Measurements from ENCODE around the gene DSCAM.

The DSCAM gene

GRCh38 chr21:40179166-40179565 lies 667.8 kb downstream of the DSCAM start:
- DNase-seq (ENCODE audit: low read depth, low spot score) = no peak

DNA sequence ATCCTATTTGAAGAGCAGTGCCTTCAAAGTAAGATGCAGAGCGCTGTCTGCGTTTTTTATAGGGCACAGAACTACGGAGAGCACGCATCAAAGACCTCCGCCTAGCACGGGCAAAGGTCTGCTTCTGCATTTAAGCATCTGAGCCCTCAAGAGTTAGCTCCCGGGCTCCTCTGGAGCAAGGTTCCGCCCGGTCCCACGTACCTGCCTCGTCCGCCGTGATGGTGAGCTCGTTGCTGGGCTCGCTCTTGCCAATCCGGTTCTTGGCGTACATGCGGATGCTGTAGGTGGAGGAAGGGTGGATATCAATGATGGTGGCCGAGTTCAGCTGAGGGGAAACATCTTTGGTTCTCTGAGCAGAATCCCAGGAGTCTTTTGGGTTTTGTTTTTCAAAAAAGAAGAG lies 668.2 kb downstream of the DSCAM start:
- DNase-seq (ENCODE audit: low read depth, low spot score) = no peak

GRCh38 chr21:40177979-40178378 lies 669.0 kb downstream of the DSCAM start:
- DNase-seq (ENCODE audit: low read depth, low spot score) = no peak

DNA sequence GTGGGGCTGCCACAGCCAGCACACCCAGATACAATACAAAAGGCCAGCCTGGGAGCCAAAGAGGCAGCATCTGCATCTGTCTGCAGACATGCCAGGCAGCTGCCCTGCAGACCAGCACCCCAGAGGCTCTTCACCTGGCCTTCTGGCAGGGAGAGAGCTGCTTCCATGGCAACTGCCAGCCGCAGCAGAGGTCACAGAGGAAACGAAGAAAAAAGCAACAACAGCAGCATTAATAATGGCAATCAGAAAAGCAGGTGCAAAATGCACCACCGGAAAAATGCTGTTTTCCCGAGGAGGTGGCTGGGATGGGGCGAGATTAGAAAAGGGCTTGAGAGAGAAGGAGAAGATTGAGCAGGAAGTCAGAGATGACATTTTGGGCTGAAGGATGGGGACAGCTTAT lies 670.2 kb downstream of the DSCAM start:
- DNase-seq (ENCODE audit: low read depth, low spot score) = no peak

GRCh38 chr21:40173816-40174215 lies 673.1 kb downstream of the DSCAM start:
- DNase-seq (ENCODE audit: low read depth, low spot score) = no peak

GRCh38 chr21:40169971-40170370 lies 677.0 kb downstream of the DSCAM start:
- DNase-seq (ENCODE audit: low read depth, low spot score) = no peak

- DNase-seq (ENCODE audit: low read depth, low spot score) = no peak
Measured at GRCh38 chr21:40166291-40166843, 680.6 kb downstream of the DSCAM start.

DNA sequence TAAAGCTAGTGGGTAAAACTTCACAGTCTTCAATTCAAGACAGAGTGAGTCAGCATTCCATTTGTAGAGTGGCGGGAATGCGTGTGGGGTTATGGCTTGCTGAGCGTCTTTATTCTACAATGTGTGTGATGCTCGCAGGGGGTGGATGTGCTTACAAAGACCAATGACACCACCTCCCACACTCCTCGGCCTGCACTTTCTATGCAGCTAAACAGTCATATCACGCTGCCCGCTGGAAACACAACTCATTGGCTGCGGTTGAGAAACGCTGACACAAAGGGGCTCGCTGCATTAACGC lies 681.2 kb downstream of the DSCAM start:
- DNase-seq (ENCODE audit: low read depth, low spot score) = no peak

DNA sequence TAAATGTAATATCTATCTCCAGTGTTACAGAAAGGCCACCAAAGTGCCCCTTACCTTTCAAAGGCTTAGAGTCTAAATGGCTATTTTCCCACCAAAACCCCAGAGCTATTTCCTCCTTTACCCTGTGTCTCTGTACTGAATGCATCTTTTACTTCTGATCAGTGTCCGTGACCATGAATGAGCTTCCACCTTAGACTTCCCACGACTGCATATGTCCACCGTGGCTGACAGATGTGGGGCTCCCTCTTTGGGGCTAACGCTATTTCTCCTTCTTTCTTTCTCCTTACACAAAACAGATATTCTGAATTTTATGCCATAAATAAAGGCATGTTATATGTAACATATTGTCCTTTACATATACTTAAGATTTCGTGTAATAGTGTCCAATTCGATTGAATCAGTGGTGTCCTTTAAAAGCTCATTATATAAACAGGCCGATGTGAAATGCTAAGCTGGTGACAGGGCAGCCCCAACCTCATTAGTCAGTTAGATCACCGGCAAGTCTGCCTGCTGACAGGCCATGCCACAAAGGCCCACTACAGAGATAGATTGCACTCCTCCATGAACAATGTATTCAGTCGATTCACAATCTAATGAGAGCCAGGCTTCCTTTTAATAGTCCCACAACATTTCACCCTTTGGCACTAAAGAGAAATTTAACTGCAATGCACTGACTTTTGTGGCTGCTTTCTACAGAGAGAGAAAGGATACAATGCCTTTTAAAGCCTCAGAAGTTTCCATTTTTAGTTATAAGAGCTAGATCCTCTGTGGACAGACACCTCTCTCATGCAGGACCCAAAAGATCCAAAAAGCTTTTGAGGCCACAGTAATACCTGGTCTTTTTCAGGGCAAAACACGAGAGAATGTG lies 681.8 kb downstream of the DSCAM start:
- no peak for DNase-seq (ENCODE audit: low read depth, low spot score)

DNA sequence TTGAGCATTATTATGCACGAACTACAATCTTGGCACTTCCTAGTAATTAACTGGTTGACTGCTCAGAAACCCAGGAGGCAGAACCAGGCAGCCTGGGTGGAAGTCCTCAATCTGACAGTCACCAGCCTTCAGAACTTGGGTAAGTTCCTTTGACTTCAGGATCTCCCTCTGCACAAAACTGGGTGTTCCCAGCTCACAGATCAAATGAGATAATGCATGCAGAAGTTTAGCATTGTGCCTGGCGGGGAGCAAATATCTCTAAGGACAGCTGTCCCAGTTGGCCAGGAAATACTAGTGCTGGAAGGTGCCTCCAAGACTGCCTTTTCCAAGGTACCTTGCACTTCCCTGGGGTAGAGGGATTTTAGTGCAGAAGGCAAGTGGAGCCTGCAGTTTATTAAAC lies 684.9 kb downstream of the DSCAM start:
- no peak for DNase-seq (ENCODE audit: low read depth, low spot score)

- DNase-seq (ENCODE audit: low read depth, low spot score) = no peak
Measured at GRCh38 chr21:40160911-40161310, 686.0 kb downstream of the DSCAM start.

GRCh38 chr21:40158366-40158765 lies 688.6 kb downstream of the DSCAM start:
- no peak for DNase-seq (ENCODE audit: low read depth, low spot score)

DNA sequence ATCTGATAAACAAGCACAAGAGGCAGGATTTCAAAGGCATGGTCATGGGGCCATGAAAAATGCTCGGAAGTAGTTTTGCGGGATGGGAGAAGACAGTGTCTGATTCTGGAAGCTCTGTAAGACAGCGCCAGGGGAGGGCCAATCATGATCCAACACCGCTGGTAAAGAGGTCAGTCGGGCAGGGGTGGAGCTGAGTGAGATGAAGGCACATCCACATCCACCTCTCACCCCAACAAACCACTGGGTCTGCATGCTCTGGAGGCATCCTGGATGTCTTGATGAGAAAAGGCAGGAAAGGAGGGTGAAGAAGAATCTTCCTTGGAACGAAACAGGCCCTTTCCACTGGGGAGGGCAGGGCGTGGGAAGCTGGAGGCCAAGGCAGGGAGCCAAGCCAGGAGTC lies 691.4 kb downstream of the DSCAM start:
- no peak for DNase-seq (ENCODE audit: low read depth, low spot score)

DNA sequence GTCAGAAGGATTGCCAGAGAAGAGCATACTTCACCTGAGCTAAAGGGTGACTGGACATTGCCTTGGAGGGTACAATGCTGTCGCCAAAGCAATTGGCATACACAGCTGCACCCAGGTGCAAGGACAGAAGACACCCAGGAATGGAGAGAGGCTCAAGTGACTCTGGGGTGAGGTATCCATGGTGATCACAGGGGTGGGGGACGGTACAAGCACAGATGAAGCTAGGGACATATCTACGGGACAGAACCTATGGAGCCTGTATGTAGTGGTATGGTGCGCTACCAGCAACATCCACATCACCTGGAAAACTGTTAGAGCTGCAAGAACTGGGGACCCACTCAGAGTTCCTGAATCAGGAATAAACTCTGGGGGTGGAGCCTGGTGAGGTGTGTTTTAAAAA lies 693.6 kb downstream of the DSCAM start:
- no peak for DNase-seq (ENCODE audit: low read depth, low spot score)

GRCh38 chr21:40152476-40152875 lies 694.5 kb downstream of the DSCAM start:
- DNase-seq (ENCODE audit: low read depth, low spot score) = no peak

- DNase-seq (ENCODE audit: low read depth, low spot score) = no peak
Measured at GRCh38 chr21:40151611-40152010, 695.3 kb downstream of the DSCAM start.

DNA sequence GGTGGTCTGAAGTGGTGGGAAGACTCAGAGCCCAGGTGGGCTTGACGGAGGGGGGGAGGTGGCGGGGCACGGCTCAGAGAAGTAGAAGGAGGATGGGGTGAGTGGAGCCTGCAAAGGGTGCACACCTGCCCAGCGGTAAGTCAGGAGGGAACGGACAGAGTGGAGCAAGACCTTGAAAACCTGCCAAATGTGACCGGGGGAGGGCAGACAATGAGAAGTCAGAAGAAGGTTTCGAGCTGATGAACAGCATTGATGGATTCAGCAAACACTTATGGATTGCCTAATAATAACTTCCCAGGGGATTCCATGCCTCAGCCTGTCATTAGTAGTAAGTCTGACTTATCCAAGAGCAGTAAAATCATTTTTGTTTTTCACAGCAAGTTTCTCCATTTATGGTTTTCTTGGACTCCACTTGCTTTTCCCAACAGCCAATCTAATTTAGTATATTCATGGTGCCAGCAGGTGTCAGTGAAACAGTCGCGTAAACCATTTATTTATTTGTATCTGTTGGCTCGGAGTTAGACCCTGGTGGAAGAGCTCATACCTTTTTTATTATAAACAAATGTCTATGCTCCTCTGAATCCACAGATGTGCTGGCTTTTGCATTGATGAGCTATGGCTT lies 700.6 kb downstream of the DSCAM start:
- no peak for DNase-seq (ENCODE audit: low read depth, low spot score)

- DNase-seq (ENCODE audit: low read depth, low spot score) = no peak
Measured at GRCh38 chr21:40143822-40144525, 703.0 kb downstream of the DSCAM start.

- no peak for DNase-seq (ENCODE audit: low read depth, low spot score)
Measured at GRCh38 chr21:40141621-40142020, 705.3 kb downstream of the DSCAM start.

DNA sequence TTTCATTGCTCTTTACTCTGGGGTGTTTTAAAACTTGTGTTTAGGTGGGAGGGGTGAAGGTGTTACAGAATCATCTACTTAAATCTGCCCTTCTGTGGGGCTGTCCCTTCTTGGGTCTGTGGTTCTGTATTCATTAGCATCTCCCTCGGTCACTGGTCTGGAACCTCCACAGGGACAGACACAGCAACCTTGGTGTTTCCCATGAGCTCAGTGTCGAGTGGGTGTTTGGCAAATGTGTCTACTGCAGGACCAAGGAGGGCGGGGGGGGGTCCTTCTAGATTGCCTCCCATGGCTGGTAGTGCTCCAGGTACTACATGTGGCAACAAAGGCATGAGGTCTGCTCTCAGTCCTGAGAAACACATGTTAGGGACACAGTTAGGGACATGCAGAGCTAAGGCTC lies 706.3 kb downstream of the DSCAM start:
- no peak for DNase-seq (ENCODE audit: low read depth, low spot score)

DNA sequence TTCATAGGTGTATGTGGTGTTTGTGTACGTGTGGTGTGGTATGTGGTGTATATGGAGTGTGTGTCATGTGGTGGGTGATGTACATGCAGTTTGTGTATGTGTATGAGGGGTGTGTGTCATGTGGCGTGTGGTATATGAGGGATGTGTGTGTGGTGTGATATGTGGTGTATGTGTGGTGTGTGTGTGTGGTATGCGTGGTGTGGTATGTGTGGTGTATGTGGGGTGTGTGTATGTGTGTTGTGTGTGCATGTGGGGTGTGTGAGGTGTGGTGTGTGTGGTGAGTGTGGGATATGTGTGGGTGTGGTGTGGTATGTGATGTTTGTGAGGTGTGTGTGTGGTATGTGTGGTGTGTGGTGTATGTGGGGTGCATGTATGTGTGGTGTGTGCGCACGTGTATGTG lies 707.3 kb downstream of the DSCAM start:
- no peak for DNase-seq (ENCODE audit: low read depth, low spot score)

DNA sequence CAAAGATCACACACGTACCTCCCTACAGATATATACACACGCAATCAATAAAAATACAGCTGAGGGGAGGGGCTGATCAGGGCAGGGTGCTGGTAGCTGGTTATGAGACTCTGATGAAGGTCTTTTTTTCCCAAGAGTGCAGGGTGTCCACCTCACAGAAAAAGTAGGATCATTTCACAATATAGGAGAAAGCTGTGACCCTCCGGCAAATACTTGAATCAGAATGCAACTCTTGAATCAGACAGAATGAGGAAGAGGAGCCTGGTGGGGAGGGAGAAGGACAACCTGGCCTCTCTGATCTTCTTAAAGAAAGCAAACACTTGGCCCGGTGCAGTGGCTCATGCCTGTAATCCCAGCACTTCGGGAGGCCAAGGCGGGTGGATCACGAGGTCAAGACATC lies 710.4 kb downstream of the DSCAM start:
- DNase-seq (ENCODE audit: low read depth, low spot score) = no peak

All from brain pericyte (primary cell).